Measurements from ENCODE around the gene SLC35F3.

The SLC35F3 gene

DNA sequence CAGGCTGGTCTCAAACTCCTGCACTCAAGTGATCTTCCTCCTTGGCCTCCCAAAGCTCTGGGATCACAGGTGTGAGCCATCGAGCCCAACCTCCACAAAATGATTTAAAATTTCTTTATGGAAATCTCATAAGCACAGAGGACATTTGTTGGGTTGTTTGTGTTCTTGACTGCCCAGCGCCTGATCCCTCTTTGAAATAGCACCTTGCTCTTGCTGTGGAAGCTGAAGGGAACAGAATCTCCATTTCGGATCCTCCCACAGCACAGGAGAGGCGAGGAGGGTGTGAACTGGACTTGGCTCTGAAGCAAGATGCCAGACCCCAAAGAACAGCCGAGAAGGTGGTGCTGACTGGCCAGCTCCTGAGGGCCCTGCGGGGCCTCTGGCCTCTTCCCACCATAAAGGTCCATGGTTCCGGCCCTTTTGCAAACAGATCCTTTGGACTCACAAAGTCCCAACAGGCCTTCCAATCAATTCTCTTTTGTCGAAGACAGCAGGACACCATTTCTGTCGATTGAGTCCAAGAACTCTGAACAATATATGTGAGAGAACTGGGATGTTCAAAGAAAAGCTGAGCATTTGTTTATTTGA is 423.2 kb downstream of the SLC35F3 start:
- Histone ChIP-seq H3K4me1 (ENCODE audit: control insufficient read depth in 5 of 5, insufficient read depth in 5 of 5, low read length in 5 of 5) (peaks cover 0 to 11% (median 7%) of the 10 kb centered on the region in 5 donors), H3K27me3 (ENCODE audit: control insufficient read depth in 5 of 5, insufficient read depth in 4 of 5, low read length in 5 of 5) (peaks cover 15 to 21% (median 17%) of the 10 kb centered on the region in 5 donors), H3K9me3 (ENCODE audit: control insufficient read depth in 5 of 5, low read length in 5 of 5) (no peaks in the 10 kb centered on the region), H3K9ac (ENCODE audit: low read length in 5 of 5) (no peak overlapping the region), H3K4me3 (ENCODE audit: low read depth in 1 of 5, low read length in 5 of 5) (no peak overlapping the region), H3K27ac (ENCODE audit: low read depth, low read length) (no peak overlapping the region), H3K36me3 (ENCODE audit: control insufficient read depth in 5 of 5, insufficient read depth in 5 of 5, low read length in 5 of 5) (no peaks in the 10 kb centered on the region)

DNA sequence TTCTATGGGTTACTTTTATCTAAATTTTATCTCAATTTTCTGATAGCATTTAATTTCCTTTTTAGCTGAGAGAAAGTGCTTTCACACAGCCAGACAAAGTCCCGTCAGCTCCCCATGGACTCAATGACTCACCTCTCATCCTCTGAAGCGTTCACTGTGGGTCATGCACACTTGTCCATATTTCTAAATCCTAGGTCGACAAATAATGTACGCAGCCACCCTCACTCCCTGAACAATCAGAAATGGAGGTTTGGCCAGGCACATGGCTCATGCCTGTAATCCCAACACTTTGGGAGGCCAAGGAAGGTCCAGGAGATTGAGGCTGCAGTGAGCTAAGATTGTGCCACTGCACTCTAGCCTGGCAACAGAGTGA is 426.4 kb downstream of the SLC35F3 start:
- Histone ChIP-seq H3K36me3 (ENCODE audit: control insufficient read depth in 5 of 5, insufficient read depth in 5 of 5, low read length in 5 of 5) (no peaks in the 10 kb centered on the region), H3K27me3 (ENCODE audit: control insufficient read depth in 5 of 5, insufficient read depth in 4 of 5, low read length in 5 of 5) (peaks cover 0 to 3% (median 2%) of the 10 kb centered on the region in 5 donors), H3K9me3 (ENCODE audit: control insufficient read depth in 5 of 5, low read length in 5 of 5) (peaks cover 0 to 3% (median 0%) of the 10 kb centered on the region in 5 donors), H3K9ac (ENCODE audit: low read length in 5 of 5) (no peak overlapping the region), H3K27ac (ENCODE audit: low read depth, low read length) (no peak overlapping the region), H3K4me3 (ENCODE audit: low read depth in 1 of 5, low read length in 5 of 5) (no peak overlapping the region), H3K4me1 (ENCODE audit: control insufficient read depth in 5 of 5, insufficient read depth in 5 of 5, low read length in 5 of 5) (peaks cover 0 to 11% (median 7%) of the 10 kb centered on the region in 5 donors)

DNA sequence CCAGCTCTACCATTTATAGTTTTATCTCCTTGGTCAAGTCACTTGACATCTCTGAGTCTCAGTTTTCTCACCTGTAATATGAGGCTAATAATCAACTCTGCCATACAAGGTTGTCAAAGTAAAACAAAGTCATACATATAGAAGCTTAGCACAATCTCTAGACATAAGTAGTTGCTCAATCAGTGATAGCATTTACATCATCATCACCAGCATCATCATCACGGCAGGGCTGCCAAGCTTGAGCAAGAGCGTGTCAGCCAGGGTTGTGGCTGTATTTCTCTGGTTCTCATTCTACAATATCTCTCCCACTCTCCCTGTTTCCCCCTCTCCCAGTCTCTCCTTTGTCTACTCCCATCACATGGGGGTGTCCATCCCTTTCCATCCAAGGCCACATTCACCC is 427.0 kb downstream of the SLC35F3 start:
- no peak overlapping the region for H3K4me3 ChIP-seq (ENCODE audit: low read depth in 1 of 5, low read length in 5 of 5)
- no peaks in the 10 kb centered on the region for H3K36me3 ChIP-seq (ENCODE audit: control insufficient read depth in 5 of 5, insufficient read depth in 5 of 5, low read length in 5 of 5)
- peaks cover 0 to 10% (median 6%) of the 10 kb centered on the region in 5 donors for H3K9me3 ChIP-seq (ENCODE audit: control insufficient read depth in 5 of 5, low read length in 5 of 5)
- H3K4me1 ChIP-seq (ENCODE audit: control insufficient read depth in 5 of 5, insufficient read depth in 5 of 5, low read length in 5 of 5), result peaks cover 0 to 7% (median 6%) of the 10 kb centered on the region in 5 donors
- H3K27me3 ChIP-seq (ENCODE audit: control insufficient read depth in 5 of 5, insufficient read depth in 4 of 5, low read length in 5 of 5), result peaks cover 0 to 3% (median 2%) of the 10 kb centered on the region in 5 donors
- H3K27ac ChIP-seq (ENCODE audit: low read depth, low read length), result no peak overlapping the region
- H3K9ac ChIP-seq (ENCODE audit: low read length in 5 of 5), result no peak overlapping the region

DNA sequence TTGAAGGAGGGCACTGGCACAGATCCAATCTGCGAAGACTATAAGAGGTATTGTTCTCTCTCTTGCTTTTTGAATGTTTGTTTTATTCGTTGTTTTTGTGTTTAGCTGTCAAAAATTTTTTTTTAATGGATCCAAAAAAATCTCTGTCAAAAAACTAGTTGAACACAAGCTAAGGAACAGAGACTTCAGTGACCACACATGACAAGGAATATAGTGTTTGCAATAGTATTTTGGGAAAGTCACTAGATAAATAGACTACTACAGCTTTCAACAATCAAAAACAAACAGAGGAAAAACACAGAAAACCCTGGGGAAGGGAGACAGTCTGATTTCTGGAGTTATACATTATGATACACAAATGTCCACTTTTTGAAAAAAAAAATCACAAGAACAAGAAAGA is 431.9 kb downstream of the SLC35F3 start:
- Histone ChIP-seq H3K9ac (ENCODE audit: low read length in 5 of 5) (no peak overlapping the region), H3K36me3 (ENCODE audit: control insufficient read depth in 5 of 5, insufficient read depth in 5 of 5, low read length in 5 of 5) (no peaks in the 10 kb centered on the region), H3K9me3 (ENCODE audit: control insufficient read depth in 5 of 5, low read length in 5 of 5) (peaks cover 6 to 33% (median 18%) of the 10 kb centered on the region in 5 donors), H3K27ac (ENCODE audit: low read depth, low read length) (no peak overlapping the region), H3K4me1 (ENCODE audit: control insufficient read depth in 5 of 5, insufficient read depth in 5 of 5, low read length in 5 of 5) (no peaks in the 10 kb centered on the region), H3K4me3 (ENCODE audit: low read depth in 1 of 5, low read length in 5 of 5) (no peak overlapping the region), H3K27me3 (ENCODE audit: control insufficient read depth in 5 of 5, insufficient read depth in 4 of 5, low read length in 5 of 5) (no peaks in the 10 kb centered on the region)

DNA sequence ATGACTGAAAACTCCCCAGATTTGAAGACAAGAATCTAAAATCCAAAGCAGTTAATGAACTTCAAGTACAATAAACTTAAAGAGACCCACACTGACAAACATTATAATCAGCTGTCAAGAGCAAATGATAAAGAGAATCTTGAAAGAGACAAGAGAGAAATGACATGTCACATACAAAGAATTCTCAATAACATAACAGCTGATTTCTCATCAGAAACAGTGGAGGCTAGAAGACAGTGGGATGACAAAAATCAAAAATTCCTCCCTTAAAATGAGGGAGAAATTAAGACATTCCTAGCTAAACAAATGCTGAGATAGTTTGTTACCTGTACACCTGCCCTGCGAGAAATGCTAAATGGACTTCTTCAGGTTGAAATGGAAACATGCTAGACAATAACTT is 432.8 kb downstream of the SLC35F3 start:
- H3K36me3 ChIP-seq (ENCODE audit: control insufficient read depth in 5 of 5, insufficient read depth in 5 of 5, low read length in 5 of 5), result no peaks in the 10 kb centered on the region
- no peak overlapping the region for H3K27ac ChIP-seq (ENCODE audit: low read depth, low read length)
- H3K9me3 ChIP-seq (ENCODE audit: control insufficient read depth in 5 of 5, low read length in 5 of 5), result peaks cover 6 to 33% (median 18%) of the 10 kb centered on the region in 5 donors
- no peaks in the 10 kb centered on the region for H3K4me1 ChIP-seq (ENCODE audit: control insufficient read depth in 5 of 5, insufficient read depth in 5 of 5, low read length in 5 of 5)
- no peak overlapping the region for H3K4me3 ChIP-seq (ENCODE audit: low read depth in 1 of 5, low read length in 5 of 5)
- H3K27me3 ChIP-seq (ENCODE audit: control insufficient read depth in 5 of 5, insufficient read depth in 4 of 5, low read length in 5 of 5), result no peaks in the 10 kb centered on the region
- H3K9ac ChIP-seq (ENCODE audit: low read length in 5 of 5), result no peak overlapping the region

DNA sequence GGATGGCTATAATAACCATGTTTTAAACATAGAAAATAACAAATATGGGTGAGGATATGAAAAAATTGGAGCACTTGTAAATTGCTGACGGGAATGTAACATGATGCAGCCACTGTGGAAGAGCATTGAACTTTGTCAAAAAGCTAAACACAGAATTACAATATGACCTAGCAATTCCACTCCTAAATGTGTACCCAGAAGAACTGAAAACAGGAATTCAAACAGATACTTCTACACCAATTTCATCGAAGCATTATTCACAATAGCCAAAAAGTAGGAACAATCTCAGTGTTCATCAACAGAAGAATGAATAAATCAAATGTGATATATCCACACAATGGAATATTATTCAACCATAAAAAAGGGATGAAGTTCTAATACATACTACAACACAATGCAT is 436.1 kb downstream of the SLC35F3 start:
- no peak overlapping the region for H3K4me3 ChIP-seq (ENCODE audit: low read depth in 1 of 5, low read length in 5 of 5)
- peaks cover 6 to 37% (median 22%) of the 10 kb centered on the region in 5 donors for H3K9me3 ChIP-seq (ENCODE audit: control insufficient read depth in 5 of 5, low read length in 5 of 5)
- H3K36me3 ChIP-seq (ENCODE audit: control insufficient read depth in 5 of 5, insufficient read depth in 5 of 5, low read length in 5 of 5), result no peaks in the 10 kb centered on the region
- no peaks in the 10 kb centered on the region for H3K4me1 ChIP-seq (ENCODE audit: control insufficient read depth in 5 of 5, insufficient read depth in 5 of 5, low read length in 5 of 5)
- no peak overlapping the region for H3K9ac ChIP-seq (ENCODE audit: low read length in 5 of 5)
- no peaks in the 10 kb centered on the region for H3K27me3 ChIP-seq (ENCODE audit: control insufficient read depth in 5 of 5, insufficient read depth in 4 of 5, low read length in 5 of 5)
- H3K27ac ChIP-seq (ENCODE audit: low read depth, low read length), result no peak overlapping the region

DNA sequence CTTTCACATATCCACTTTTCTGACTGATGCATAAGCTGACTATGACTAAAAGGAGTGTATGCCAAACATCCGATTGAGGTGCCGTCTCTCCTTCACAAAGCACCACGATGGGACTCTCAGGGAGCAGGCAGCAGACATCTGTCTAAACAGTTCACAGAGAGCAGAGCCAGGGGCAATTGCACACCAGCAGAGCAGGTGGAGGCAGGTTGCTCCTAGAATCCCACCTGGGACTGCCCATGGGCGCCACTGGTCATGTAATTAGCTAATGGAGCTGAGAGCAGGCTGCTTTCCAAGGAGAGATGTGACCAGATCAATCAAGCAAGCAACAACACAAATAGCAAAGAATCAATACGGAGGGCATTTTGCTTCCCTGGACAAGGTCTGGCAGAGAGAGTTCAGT is 438.3 kb downstream of the SLC35F3 start:
- Histone ChIP-seq H3K27ac (ENCODE audit: low read depth, low read length) (no peak overlapping the region), H3K36me3 (ENCODE audit: control insufficient read depth in 5 of 5, insufficient read depth in 5 of 5, low read length in 5 of 5) (no peaks in the 10 kb centered on the region), H3K4me1 (ENCODE audit: control insufficient read depth in 5 of 5, insufficient read depth in 5 of 5, low read length in 5 of 5) (no peaks in the 10 kb centered on the region), H3K27me3 (ENCODE audit: control insufficient read depth in 5 of 5, insufficient read depth in 4 of 5, low read length in 5 of 5) (no peaks in the 10 kb centered on the region), H3K4me3 (ENCODE audit: low read depth in 1 of 5, low read length in 5 of 5) (no peak overlapping the region), H3K9me3 (ENCODE audit: control insufficient read depth in 5 of 5, low read length in 5 of 5) (peaks cover 5 to 20% (median 12%) of the 10 kb centered on the region in 5 donors), H3K9ac (ENCODE audit: low read length in 5 of 5) (no peak overlapping the region)

DNA sequence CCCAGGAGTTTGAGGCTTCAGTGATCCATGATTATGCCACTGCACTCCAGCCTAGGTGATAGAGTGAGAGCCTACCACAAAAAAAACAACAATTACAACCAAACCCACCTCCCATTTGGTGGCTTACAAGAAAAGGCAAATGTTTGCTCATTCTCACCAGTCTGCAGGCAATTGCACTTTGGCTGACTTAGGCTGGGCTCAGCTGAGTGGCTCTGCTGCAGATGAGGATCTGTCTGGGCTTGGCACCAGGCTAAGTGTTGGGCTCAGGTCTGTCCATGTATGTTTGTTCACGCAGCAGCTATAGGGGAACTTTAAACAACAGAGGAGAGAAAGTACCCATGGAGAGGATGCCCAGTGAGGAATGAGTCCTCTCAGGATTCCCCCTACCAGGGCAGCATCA is 440.8 kb downstream of the SLC35F3 start:
- H3K27me3 ChIP-seq (ENCODE audit: control insufficient read depth in 5 of 5, insufficient read depth in 4 of 5, low read length in 5 of 5), result peaks cover 0 to 4% (median 0%) of the 10 kb centered on the region in 5 donors

DNA sequence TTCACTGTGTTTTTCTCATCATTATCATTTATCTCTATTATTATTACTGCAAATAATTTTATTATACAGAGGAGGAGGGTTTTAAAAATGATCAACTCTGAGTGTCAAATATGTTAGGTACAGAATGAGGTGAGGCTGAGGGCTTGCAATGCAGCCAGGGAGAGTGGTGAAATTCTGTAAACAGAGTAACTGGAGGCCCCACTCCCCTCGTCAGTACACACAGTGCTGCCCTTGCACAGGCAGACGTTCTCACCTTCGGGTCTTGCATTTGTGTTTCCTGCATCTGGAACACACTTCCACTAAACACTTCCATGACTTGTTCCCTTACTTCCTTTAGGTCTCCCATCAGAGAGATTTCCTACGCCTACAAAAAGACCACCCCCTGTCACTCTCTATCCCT is 444.5 kb downstream of the SLC35F3 start:
- no peak overlapping the region for H3K27ac ChIP-seq (ENCODE audit: low read depth, low read length)

More for the DNA sequence above, 440.8 kb downstream of the SLC35F3 start:
- H3K4me3 ChIP-seq (ENCODE audit: low read depth in 1 of 5, low read length in 5 of 5), result no peak overlapping the region
- no peaks in the 10 kb centered on the region for H3K36me3 ChIP-seq (ENCODE audit: control insufficient read depth in 5 of 5, insufficient read depth in 5 of 5, low read length in 5 of 5)
- H3K4me1 ChIP-seq (ENCODE audit: control insufficient read depth in 5 of 5, insufficient read depth in 5 of 5, low read length in 5 of 5), result no peaks in the 10 kb centered on the region
- no peak overlapping the region for H3K9ac ChIP-seq (ENCODE audit: low read length in 5 of 5)
- H3K27ac ChIP-seq (ENCODE audit: low read depth, low read length), result no peak overlapping the region
- H3K9me3 ChIP-seq (ENCODE audit: control insufficient read depth in 5 of 5, low read length in 5 of 5), result peaks cover 0 to 11% (median 4%) of the 10 kb centered on the region in 5 donors

DNA sequence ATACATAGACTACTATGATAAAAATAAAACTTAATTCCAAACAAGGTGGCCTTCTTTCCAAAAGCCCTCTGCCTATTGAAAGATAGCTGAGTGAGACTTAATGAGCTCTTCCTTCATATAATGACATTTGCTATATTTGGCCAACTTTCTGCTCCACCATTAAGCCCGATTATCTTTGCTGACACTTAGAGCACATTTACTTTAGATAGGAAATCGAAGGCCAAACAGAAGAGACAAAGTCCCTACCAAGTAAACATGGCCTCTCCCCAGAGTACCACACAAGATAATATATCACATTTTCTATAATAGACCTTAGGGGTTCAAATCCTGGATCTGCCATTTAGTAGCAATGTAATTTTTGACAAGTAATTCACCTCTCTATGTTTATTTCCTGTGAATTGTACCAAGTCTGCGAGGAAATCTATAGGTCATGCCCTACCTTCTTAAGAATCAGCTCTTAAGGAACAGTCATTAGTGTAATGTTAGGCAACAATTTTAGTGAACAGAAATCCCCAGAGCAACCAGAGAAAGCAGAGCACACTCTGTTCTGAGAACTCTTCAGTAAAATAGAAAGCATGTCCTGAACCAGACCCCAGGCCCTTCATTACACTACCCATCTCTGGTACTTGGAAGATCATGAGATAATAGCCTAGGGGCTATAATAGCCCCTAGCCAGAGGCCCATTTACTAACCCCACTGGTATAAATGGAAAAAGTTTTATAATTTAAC is 451.5 kb downstream of the SLC35F3 start:
- Histone ChIP-seq H3K27me3 (ENCODE audit: control insufficient read depth in 5 of 5, insufficient read depth in 4 of 5, low read length in 5 of 5) (peaks cover 0 to 5% (median 0%) of the 10 kb centered on the region in 5 donors), H3K36me3 (ENCODE audit: control insufficient read depth in 5 of 5, insufficient read depth in 5 of 5, low read length in 5 of 5) (no peaks in the 10 kb centered on the region), H3K4me1 (ENCODE audit: control insufficient read depth in 5 of 5, insufficient read depth in 5 of 5, low read length in 5 of 5) (no peaks in the 10 kb centered on the region), H3K4me3 (ENCODE audit: low read depth in 1 of 5, low read length in 5 of 5) (no peak overlapping the region), H3K9me3 (ENCODE audit: control insufficient read depth in 5 of 5, low read length in 5 of 5) (peaks cover 0 to 8% (median 0%) of the 10 kb centered on the region in 5 donors), H3K9ac (ENCODE audit: low read length in 5 of 5) (no peak overlapping the region), H3K27ac (ENCODE audit: low read depth, low read length) (no peak overlapping the region)

More for the DNA sequence above, 444.5 kb downstream of the SLC35F3 start:
- Histone ChIP-seq H3K9ac (ENCODE audit: low read length in 5 of 5) (no peak overlapping the region), H3K27me3 (ENCODE audit: control insufficient read depth in 5 of 5, insufficient read depth in 4 of 5, low read length in 5 of 5) (peaks cover 0 to 4% (median 0%) of the 10 kb centered on the region in 5 donors), H3K36me3 (ENCODE audit: control insufficient read depth in 5 of 5, insufficient read depth in 5 of 5, low read length in 5 of 5) (no peaks in the 10 kb centered on the region), H3K4me1 (ENCODE audit: control insufficient read depth in 5 of 5, insufficient read depth in 5 of 5, low read length in 5 of 5) (no peaks in the 10 kb centered on the region), H3K4me3 (ENCODE audit: low read depth in 1 of 5, low read length in 5 of 5) (no peak overlapping the region), H3K9me3 (ENCODE audit: control insufficient read depth in 5 of 5, low read length in 5 of 5) (peaks cover 0 to 12% (median 3%) of the 10 kb centered on the region in 5 donors)

All from subcutaneous abdominal adipose tissue (tissue), 5 donors.